Activated naive CD4-positive, alpha-beta T cell treated with anti-CD3 and anti-CD28 coated beads, Interleukin-2, amount 10 ng/mL, durations not matched to agents 7 days and 5 days (primary cell): Measurements from ENCODE around the gene LSM7.

ENCODE experiments used
- CTCF ChIA-PET: fragments of 350-600 bp; sonication (Branson Sonifier 250); formaldehyde crosslinking; loops from one replicate; lab custom pipeline; 2021; ENCODE audit warnings: antibody characterized with exemption; lab: Charles Lee
- DNase-seq: peaks from one replicate; pipeline ENCODE4 v3.0.0-alpha.2; 2020
- H3K27ac Mint-ChIP-seq: one replicate; pipeline ENCODE4 v1.8.0; 2021; ENCODE audit warnings: mild to moderate bottlenecking, moderate library complexity, mixed read lengths
- H3K27me3 Mint-ChIP-seq: one replicate; pipeline ENCODE4 v1.8.0; 2021; ENCODE audit warnings: mild to moderate bottlenecking, mixed read lengths
- H3K36me3 Mint-ChIP-seq: one replicate; pipeline ENCODE4 v1.8.0; 2021; ENCODE audit warnings: mixed read lengths
- H3K4me1 Mint-ChIP-seq: one replicate; pipeline ENCODE4 v1.8.0; 2021; ENCODE audit warnings: mixed read lengths
- H3K4me3 Mint-ChIP-seq: one replicate; pipeline ENCODE4 v1.8.0; 2021; ENCODE audit warnings: mild to moderate bottlenecking, moderate library complexity, mixed read lengths
- H3K9me3 Mint-ChIP-seq: one replicate; pipeline ENCODE4 v1.8.0; 2021; ENCODE audit warnings: mixed read lengths

LSM7 gene

DNA sequence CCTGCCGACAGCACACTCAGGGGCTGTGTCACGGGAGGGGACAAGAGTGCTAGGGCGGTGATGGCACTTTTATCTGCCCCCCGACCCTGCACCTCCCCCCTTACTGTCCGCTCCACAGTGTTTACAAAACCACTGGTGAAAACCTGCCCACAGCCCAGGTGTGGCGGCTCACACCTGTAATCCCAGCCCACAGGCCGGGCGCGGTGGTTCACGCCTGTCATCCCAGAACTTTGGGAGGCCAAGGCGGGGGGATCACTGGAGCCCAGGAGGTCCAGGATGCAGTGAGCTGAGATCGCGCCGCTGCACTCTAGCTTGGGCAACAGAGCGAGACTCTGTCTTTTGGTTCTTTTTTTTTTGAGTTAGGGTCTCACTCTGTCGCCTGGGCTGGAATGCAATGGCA, 32.2 kb downstream of the LSM7 start:
- H3K4me3 Mint-ChIP-seq = no peak overlapping the region
- H3K27me3 Mint-ChIP-seq = peaks cover 10% of the 10 kb centered on the region
- no peak overlapping the region for H3K27ac Mint-ChIP-seq
- no peak for DNase-seq
- H3K4me1 Mint-ChIP-seq = peaks cover 17% of the 10 kb centered on the region
- no peaks in the 10 kb centered on the region for H3K9me3 Mint-ChIP-seq
- H3K36me3 Mint-ChIP-seq = peaks cover 21% of the 10 kb centered on the region
- CTCF ChIA-PET = no interaction called here

DNA sequence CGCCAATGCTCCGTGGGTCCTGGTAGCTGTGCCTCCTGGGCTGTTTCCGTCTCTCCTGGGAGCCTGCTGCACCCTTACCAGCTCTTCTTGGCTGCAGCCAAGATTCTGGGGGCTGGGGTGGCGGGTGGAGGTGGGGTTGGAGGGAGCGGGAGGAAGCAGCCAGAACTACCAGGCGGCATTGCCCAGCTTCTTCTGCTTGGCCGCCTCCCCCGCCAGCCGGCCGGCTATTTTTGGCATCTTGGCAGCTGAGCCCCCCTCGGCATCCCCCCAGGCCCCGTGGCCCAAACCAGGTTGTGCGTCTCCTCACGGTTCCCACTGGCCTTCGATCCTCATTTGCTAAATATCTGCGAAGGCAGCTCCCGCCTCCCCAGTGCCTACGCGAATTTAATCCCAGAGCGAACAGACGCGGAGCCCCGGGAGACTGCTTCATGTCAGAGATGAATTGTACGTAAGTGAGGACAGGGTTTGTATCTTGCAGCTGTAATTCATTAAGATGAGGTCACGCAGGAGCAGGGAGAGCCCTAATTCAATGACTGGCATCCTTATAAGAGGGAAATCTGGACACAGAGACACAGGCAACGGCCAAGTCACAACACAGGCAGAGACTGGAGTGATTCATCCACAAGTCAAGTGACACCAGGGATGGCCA, 33.6 kb downstream of the LSM7 start:
- Mint-ChIP-seq H3K27me3 (peaks cover 7% of the 10 kb centered on the region), H3K4me1 (peaks cover 25% of the 10 kb centered on the region), H3K36me3 (peaks cover 27% of the 10 kb centered on the region), H3K9me3 (no peaks in the 10 kb centered on the region), H3K27ac (no peak overlapping the region), H3K4me3 (no peak overlapping the region)
- CTCF ChIA-PET = interaction anchor here (1.3 kb wide), 1 partner anchor 95 kb away, joined by 3 read pairs; no protein-coding TSS in a partner anchor
- DNase-seq = no peak

DNA sequence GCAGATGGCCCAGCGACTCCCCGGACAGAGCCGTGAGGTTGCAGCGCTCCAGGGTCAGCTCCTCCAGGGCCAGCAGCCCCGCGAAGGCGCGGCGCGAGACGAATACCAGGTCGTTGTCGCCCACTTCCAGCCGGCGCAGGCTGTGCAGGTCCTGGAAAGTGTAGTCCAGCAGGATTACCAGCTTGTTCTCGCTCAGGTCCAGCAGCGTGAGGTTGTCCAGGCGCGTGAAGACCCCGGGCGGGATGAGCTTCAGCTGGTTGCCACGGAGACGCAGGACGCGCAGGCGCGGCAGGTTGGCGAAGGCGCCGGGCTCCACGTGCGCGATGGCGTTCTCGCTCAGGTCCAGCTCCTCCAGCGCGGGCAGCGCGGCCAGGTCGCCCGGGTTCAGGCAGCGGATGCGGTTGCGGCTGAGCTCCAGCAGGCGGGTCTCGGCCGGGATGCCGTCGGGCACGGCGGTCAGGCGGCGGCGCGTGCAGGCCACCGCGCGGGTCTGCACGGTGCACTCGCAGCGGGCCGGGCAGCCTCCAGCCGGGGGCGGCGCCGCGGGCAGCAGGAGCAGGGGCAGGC, 37.1 kb downstream of the LSM7 start:
- H3K27ac Mint-ChIP-seq = peak overlapping the region; percentile 91
- no peak for DNase-seq
- H3K4me3 Mint-ChIP-seq = peak overlapping the region; percentile 80
- peaks cover 32% of the 10 kb centered on the region for H3K27me3 Mint-ChIP-seq
- H3K4me1 Mint-ChIP-seq = peaks cover 42% of the 10 kb centered on the region
- peaks cover 28% of the 10 kb centered on the region for H3K36me3 Mint-ChIP-seq
- H3K9me3 Mint-ChIP-seq = no peaks in the 10 kb centered on the region
- CTCF ChIA-PET = interaction anchor here (1.0 kb wide), 1 partner anchor 101 kb away, joined by 4 read pairs; no protein-coding TSS in a partner anchor

DNA sequence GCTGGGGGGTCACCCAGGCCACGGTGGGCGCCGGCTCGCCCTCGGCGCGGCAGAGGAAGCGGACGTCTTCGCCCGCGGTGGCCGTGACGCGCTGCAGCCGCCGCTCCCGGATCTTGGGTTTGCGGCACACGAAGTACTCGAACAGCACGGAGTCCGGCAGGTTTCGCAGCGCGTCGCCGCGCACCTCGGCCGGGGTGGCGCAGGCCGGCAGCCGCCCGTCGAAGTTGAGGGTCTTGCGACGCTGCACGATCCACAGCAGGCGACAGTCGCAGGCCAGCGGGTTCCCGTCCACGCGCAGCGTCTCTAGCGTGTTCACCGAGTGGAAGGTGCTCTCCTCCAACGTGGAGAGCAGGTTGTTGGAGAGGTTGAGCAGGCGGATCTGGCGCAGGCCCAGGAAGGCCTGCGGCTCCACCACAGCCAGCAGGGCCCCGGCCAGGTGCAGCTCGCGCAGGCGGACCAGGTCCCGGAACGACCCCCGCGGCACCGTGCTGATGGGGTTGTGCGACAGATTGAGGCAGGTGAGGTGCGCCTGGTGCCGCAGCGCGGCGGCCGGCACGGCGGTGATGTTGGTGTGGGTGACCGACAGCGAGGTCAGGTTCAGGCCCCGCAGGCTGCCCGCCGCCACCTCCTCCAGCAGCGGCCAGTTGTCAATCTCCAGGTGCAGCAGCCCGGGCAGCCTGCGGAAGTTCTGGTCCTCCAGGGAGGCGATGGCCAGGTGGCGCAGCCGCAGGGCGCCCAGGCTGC, 37.8 kb downstream of the LSM7 start:
- peak overlapping the region; percentile 91 for H3K27ac Mint-ChIP-seq
- peak overlapping the region; percentile 80 for H3K4me3 Mint-ChIP-seq
- peaks cover 42% of the 10 kb centered on the region for H3K4me1 Mint-ChIP-seq
- peaks cover 36% of the 10 kb centered on the region for H3K27me3 Mint-ChIP-seq
- no peaks in the 10 kb centered on the region for H3K9me3 Mint-ChIP-seq
- CTCF ChIA-PET = interaction anchor here (1.0 kb wide), 1 partner anchor 102 kb away, joined by 4 read pairs; no protein-coding TSS in a partner anchor
- peak; percentile 53 for DNase-seq
- peaks cover 27% of the 10 kb centered on the region for H3K36me3 Mint-ChIP-seq

DNA sequence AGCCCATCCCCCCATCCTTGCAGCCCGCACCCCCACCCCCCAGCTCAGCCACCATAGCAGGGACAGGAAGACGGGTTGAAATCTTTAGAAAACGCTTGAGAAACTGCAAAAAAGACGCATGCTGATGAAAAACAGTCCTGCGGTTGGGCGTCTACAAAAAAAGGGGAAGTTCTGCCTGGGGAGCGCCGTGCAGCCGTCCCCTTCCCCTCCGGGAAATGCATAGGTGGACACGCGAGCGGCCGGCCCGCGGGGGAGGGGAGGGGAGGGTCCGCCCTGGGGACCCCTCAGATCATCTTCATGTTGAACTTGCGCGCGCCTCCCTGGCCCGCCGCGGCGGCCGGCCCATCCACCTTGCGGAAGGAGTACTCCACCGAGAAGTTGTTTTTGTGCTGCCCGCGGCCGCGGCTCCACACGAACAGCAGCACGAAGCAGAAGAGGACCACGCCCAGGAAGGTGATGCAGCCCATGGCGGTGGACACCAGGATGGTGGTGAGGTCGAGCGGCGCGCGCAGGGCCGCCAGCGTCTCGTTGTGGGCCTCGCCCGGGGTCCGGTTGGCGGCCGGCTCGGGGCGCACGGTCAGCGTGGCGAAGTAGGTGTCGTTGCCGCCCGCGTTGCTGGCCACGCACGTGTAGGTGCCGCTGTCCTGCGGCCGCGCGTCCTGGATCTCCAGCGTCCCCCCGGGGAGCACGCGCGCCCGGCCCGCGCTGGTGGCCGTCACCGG, 38.5 kb downstream of the LSM7 start:
- H3K36me3 Mint-ChIP-seq = peaks cover 20% of the 10 kb centered on the region
- DNase-seq = peak; percentile 86
- peak overlapping the region; percentile 99 for H3K27ac Mint-ChIP-seq
- peak overlapping the region; percentile 92 for H3K4me3 Mint-ChIP-seq
- H3K4me1 Mint-ChIP-seq = peaks cover 40% of the 10 kb centered on the region
- no peaks in the 10 kb centered on the region for H3K9me3 Mint-ChIP-seq
- peaks cover 40% of the 10 kb centered on the region for H3K27me3 Mint-ChIP-seq
- CTCF ChIA-PET = interaction anchor here (1.4 to 1.8 kb wide), 3 partner anchors 28 to 103 kb away, joined by 3 to 4 read pairs (median 4); partner anchors contain the start of gene PLEKHJ1

DNA sequence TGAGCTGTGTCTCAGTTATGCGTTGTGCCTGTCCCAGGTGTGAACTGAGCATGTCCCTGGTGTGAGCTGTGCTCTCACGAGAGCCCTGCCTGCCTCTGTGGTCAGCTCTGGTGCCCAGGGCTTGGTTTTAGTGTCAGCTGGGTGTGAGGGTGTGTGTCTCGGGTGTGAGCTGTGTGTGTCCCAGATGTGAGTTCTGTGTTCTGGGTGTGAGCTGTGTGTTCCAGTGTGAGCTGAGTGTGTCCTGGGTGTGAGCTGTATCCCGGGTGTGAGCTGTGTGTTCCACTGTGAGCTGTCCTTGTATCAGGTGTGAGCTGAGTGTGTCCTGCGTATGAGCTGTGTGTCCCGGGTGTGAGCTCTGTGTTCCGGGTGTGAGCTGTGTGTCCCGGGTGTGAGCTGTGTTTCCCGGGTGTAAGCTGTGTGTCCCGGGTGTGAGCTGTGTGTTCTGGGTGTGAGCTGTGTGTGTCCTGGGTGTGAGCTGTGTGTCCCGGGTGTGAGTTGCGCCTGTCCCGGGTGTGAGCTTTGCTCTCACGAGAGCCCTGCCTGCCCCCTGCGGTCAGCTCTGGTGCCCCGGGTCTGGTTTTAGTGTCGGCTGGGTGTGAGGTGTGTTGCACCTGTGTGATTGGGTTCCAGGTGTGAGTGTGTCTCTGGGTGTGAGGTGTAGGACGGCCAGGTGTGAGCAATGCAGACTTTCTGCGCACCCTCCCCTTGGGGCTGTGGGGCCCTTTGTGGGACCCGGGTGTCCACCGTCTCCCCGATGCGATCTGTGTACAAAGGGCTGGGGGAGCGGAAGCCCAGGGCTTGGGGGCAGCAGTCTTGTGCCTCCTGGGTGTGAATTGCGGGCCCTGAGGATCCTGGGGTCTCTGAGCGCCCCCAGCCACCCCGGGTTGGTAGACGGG, 39.3 kb downstream of the LSM7 start:
- Mint-ChIP-seq H3K27me3 (peaks cover 40% of the 10 kb centered on the region), H3K27ac (peak overlapping the region; percentile 99), H3K36me3 (peaks cover 19% of the 10 kb centered on the region), H3K4me3 (peak overlapping the region; percentile 92), H3K9me3 (no peaks in the 10 kb centered on the region), H3K4me1 (peaks cover 39% of the 10 kb centered on the region)
- no peak for DNase-seq
- CTCF ChIA-PET = interaction anchor here (1.3 to 1.8 kb wide), 4 partner anchors 27 to 104 kb away, joined by 3 to 4 read pairs (median 4); partner anchors contain the start of gene PLEKHJ1

DNA sequence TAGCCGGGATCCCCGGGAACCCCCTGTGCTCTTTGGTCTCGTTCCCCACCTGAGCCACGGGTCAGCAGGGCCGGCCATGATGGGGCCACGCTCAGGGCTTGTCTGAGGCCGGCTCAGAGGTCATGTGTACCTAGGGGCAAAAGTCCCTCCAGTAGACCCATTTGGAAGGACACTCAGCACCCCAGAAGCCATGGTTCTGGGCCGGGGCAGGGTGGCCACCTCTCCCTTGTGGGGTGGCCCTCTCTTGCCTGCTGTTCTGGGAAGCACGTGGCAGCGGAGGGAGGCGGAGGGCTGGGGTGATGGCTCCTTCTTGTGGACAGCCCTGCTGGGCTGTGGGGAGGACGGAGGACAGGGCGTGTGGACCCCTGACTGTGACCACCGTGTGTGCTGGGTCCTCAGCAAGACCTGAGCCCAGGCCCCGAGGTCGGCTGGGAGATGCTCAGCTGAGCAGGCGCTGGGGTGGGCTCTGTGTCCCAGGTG, 40.0 kb downstream of the LSM7 start:
- peaks cover 16% of the 10 kb centered on the region for H3K36me3 Mint-ChIP-seq
- peaks cover 41% of the 10 kb centered on the region for H3K27me3 Mint-ChIP-seq
- peaks cover 35% of the 10 kb centered on the region for H3K4me1 Mint-ChIP-seq
- no peak for DNase-seq
- H3K27ac Mint-ChIP-seq = peak overlapping the region; percentile 99
- H3K9me3 Mint-ChIP-seq = no peaks in the 10 kb centered on the region
- CTCF ChIA-PET = interaction anchor here (1.3 to 1.8 kb wide), 4 partner anchors 14 to 105 kb away, joined by 4 to 6 read pairs (median 4); partner anchors contain the start of gene PLEKHJ1
- peak overlapping the region; percentile 92 for H3K4me3 Mint-ChIP-seq

DNA sequence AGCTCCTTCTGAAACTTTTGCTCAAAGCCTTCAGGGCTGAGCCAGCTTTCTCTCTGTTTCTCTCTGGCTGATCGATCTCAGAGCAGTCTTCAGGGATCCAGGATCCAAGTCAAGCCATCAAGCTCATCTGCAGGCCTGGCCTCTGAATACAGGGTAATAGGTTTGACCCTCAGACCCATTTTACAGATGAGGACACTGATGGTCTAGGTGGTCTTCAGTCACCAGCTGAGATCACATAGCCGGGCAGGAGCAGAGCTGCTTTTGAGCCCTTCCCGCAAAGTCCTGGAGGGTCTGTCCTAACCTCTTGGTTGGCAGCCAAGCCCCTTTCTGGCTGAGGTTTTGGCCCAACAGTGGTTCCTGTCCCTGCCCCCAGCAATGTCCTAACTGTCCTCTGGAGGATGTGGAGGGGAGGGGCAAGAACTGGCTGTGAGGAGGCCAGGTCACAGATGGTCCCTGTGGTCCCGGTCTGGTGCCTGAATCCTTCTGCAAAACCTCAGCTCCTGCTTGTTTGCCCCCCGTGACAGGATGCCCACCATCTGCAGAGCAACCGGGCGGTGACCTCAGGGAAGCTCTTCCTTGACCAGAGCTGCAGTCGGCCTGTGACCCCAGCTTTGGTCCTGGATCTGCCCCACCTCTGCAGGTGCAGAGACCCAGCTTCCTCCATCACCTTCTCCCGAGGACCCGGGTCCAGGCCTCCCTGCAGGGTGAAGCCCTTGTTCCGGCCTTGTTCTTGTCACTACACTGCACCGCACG, 40.6 kb downstream of the LSM7 start:
- H3K27me3 Mint-ChIP-seq = peaks cover 47% of the 10 kb centered on the region
- CTCF ChIA-PET = interaction anchor here (1.3 to 1.8 kb wide), 5 partner anchors 13 to 105 kb away, joined by 3 to 6 read pairs (median 4); partner anchors contain the start of gene PLEKHJ1
- no peak for DNase-seq
- peaks cover 36% of the 10 kb centered on the region for H3K4me1 Mint-ChIP-seq
- peaks cover 13% of the 10 kb centered on the region for H3K36me3 Mint-ChIP-seq
- no peaks in the 10 kb centered on the region for H3K9me3 Mint-ChIP-seq
- H3K27ac Mint-ChIP-seq = peak overlapping the region; percentile 58
- H3K4me3 Mint-ChIP-seq = no peak overlapping the region

DNA sequence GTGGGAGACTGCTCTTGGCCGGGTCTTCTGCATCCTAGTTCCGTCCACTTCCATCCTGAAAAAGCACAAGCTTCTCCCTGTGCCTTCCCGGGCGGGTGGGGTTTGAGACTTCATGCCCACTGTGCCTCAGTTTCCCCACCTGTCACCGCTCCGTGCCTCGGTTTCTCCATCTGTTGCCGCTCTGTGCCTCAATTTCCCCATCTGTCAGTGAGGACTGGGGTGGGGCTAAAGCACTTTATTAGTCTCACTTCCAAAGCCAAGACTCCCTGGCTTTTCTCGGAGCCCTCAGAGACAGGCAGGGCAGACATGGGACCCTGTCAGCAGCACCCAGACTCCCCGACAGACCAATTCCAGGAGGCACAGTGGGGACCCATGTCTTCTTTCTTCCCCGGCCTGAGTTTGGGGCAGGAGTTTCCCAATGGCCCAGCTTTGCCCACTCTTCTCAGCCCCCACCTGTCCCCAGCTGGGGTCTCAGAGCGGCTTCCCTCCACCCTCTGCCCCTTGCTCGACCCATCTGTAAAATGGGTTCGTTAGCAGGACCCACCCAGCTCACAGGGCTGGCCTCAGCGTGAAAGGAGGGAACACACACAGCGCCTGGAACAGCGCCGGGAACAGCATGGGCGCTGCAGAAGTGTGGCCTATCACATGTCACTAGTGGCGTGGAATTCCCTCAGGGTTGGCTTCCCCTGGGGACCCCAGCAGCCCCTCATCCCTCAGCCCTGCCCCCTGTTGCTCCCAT, 41.8 kb downstream of the LSM7 start:
- DNase-seq = no peak
- no peak overlapping the region for H3K27ac Mint-ChIP-seq
- H3K4me1 Mint-ChIP-seq = peaks cover 39% of the 10 kb centered on the region
- no peak overlapping the region for H3K4me3 Mint-ChIP-seq
- CTCF ChIA-PET = interaction anchor here (1.5 to 1.7 kb wide), 2 partner anchors 12 to 30 kb away, joined by 3 to 6 read pairs; no protein-coding TSS in a partner anchor
- peaks cover 7% of the 10 kb centered on the region for H3K36me3 Mint-ChIP-seq
- H3K27me3 Mint-ChIP-seq = peaks cover 59% of the 10 kb centered on the region
- no peaks in the 10 kb centered on the region for H3K9me3 Mint-ChIP-seq

DNA sequence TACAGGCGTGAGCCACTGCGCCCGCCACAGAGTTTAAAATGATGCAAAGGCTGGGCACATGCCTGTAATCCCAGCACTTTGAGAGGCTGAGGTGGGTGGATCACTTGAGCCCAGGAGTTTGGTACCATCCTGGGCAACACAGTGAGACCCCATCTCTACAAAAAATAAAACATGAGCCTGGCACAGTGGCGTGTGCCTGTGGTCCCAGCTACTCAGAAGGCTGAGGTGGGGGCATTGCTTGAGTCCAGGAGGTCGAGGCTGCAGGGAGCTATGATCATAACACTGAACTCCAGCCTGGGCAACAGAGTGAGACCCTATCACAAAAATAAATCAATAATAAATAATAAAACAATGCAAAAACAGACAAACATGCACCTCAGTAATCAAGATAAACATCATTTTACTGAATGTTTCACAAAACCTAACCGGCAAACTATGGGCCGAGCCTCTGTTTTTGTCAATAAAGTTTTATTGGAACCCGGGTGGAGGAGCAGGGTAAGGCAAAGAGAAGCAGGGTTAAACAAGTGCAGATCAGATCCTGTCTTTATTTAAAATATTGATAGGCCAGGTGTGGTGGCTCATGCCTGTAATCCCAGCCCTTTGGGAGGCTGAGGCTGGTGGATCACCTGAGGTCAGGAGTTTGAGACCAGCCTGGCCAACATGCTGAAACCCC, 44.4 kb downstream of the LSM7 start:
- Mint-ChIP-seq H3K4me1 (peaks cover 25% of the 10 kb centered on the region), H3K36me3 (peaks cover 1% of the 10 kb centered on the region), H3K27ac (no peak overlapping the region), H3K9me3 (no peaks in the 10 kb centered on the region), H3K4me3 (no peak overlapping the region), H3K27me3 (peaks cover 49% of the 10 kb centered on the region)
- no peak for DNase-seq
- CTCF ChIA-PET = interaction anchor here (0.6 to 0.9 kb wide), 2 partner anchors 9 to 342 kb away, joined by 3 read pairs; no protein-coding TSS in a partner anchor

DNA sequence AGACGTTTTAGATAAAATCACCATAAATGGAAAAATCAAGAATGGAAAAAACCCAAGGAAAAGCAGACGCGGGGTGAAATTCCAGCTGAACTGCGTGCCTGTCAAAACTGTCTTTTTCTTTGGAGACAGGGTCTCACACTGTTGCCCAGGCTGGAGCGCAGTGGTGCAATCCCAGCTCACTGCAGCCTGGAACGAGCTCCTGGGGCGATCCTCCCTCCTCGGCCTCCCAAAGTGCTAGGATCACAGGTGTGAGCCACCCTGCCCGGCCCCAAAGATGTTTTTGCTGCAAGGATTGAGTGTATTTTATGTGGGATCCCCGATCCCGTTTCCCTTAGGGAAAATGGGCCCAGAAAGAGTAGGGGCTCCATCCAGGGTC, 45.5 kb downstream of the LSM7 start:
- Mint-ChIP-seq H3K27me3 (peaks cover 38% of the 10 kb centered on the region), H3K4me1 (peaks cover 16% of the 10 kb centered on the region), H3K27ac (no peak overlapping the region), H3K9me3 (no peaks in the 10 kb centered on the region), H3K36me3 (no peaks in the 10 kb centered on the region), H3K4me3 (no peak overlapping the region)
- no peak for DNase-seq
- CTCF ChIA-PET = interaction anchor here (0.9 kb wide), 1 partner anchor 8 kb away, joined by 3 read pairs; no protein-coding TSS in a partner anchor
